Right atrium auricular region (tissue), 2 donors: ENCODE data around the gene FHL1. TPM values are rescaled to one million over a fixed set of nuclear protein-coding genes. Genes with fewer than 3 reads are reported as not detected.
"Not testable (repeated sequence)": the region's sequence is repeated elsewhere in the genome, so short reads cannot be mapped to it uniquely, and the experiment has no call there.

Source experiments
- DNase-seq: peaks from one replicate; pipeline ENCODE4 v3.0.0-alpha.2; 2019; ENCODE audit warnings: low spot score
- H3K27ac ChIP-seq, 2 donors: fragments of 200-600 bp; sonication (generic); 1 replicate in 1 of 2; 2 replicates in 1 of 2; pipeline ENCODE4 v1.5.1; 2016 to 2019
- H3K27me3 ChIP-seq, 2 donors: fragments of 200-600 bp; sonication (generic); one replicate each; pipeline versions ENCODE4 v1.5.1 to v1.6.0; 2017 to 2019
- H3K36me3 ChIP-seq: fragments of 200-600 bp; sonication (generic); one replicate; pipeline ENCODE4 v1.5.1; 2016
- H3K4me1 ChIP-seq, 2 donors: fragments of 200-600 bp; sonication (generic); one replicate each; pipeline versions ENCODE4 v1.5.1 to v1.6.0; 2017 to 2019
- H3K4me3 ChIP-seq, 2 donors: fragments of 200-600 bp; sonication (generic); 1 replicate in 1 of 2; 2 replicates in 1 of 2; pipeline ENCODE4 v1.5.1; 2017 to 2019; ENCODE audit warnings: mild to moderate bottlenecking in 1 of 2, moderate library complexity in 1 of 2
- H3K9me3 ChIP-seq, 2 donors: fragments of 200-600 bp; sonication (generic); one replicate each; pipeline ENCODE4 v1.5.1; 2019
- CTCF ChIP-seq, 2 donors: fragments of 200-600 bp; sonication (generic); IDR thresholded peaks; one replicate each; pipeline ENCODE4 v1.5.1; 2019; ENCODE audit warnings: antibody characterized with exemption in 2 of 2
- total RNA-seq, 2 donors: library from RNA; depleted of rRNA; stranded (reverse); fragments of >200 nt; gene quantifications; one replicate each; pipeline ENCODE4 v1.1.0, GENCODE V29; 2016

Gene FHL1
- total RNA-seq, 2 donors from 2014 or later, result 869 to 2,468 TPM

- DNase-seq, result no peak
- Histone ChIP-seq H3K4me3 (no peak overlapping the region), H3K9me3 (no peaks in the 10 kb centered on the region), H3K36me3 (peaks cover 10% of the 10 kb centered on the region), H3K27me3 (no peaks in the 10 kb centered on the region), H3K4me1 (no peaks in the 10 kb centered on the region), H3K27ac (no peak overlapping the region)
- TF ChIP-seq CTCF (IDR thresholded peaks at IDR 0.05), result no peak
Observed at GRCh38 chrX:136227948-136228838, 80.9 kb downstream of the FHL1 start.

GRCh38 chrX:136228839-136229207, 81.5 kb downstream of the FHL1 start:
- DNase-seq, result no peak
- H3K4me3 ChIP-seq, result no peak overlapping the region
- H3K27ac ChIP-seq, result no peak overlapping the region
- no peaks in the 10 kb centered on the region for H3K4me1 ChIP-seq
- TF ChIP-seq CTCF (IDR thresholded peaks at IDR 0.05), result no peak
- no peaks in the 10 kb centered on the region for H3K27me3 ChIP-seq
- no peaks in the 10 kb centered on the region for H3K9me3 ChIP-seq
- H3K36me3 ChIP-seq, result peaks cover 11% of the 10 kb centered on the region

- H3K36me3 ChIP-seq, result peaks cover 19% of the 10 kb centered on the region
Observed at GRCh38 chrX:136237074-136237473, 89.7 kb downstream of the FHL1 start.

GRCh38 chrX:136237849-136238248, 90.5 kb downstream of the FHL1 start:
- not testable (repeated sequence) for H3K9me3 ChIP-seq, H3K4me1 ChIP-seq, H3K27ac ChIP-seq, H3K4me3 ChIP-seq, H3K27me3 ChIP-seq, DNase-seq
- H3K36me3 ChIP-seq, result peaks cover 18% of the 10 kb centered on the region

More at GRCh38 chrX:136237074-136237473, 89.7 kb downstream of the FHL1 start:
- no peak for TF ChIP-seq CTCF (IDR thresholded peaks at IDR 0.05)
- Histone ChIP-seq H3K27ac (no peak overlapping the region), H3K27me3 (no peaks in the 10 kb centered on the region), H3K9me3 (no peaks in the 10 kb centered on the region), H3K4me3 (no peak overlapping the region), H3K4me1 (no peaks in the 10 kb centered on the region)
- no peak for DNase-seq

- no peaks in the 10 kb centered on the region for H3K4me1 ChIP-seq
- H3K27ac ChIP-seq, result no peak overlapping the region
- H3K4me3 ChIP-seq, result no peak overlapping the region
- DNase-seq, result no peak
- H3K27me3 ChIP-seq, result no peaks in the 10 kb centered on the region
- H3K9me3 ChIP-seq, result no peaks in the 10 kb centered on the region
- no peak for TF ChIP-seq CTCF (IDR thresholded peaks at IDR 0.05)
- peaks cover 8% of the 10 kb centered on the region for H3K36me3 ChIP-seq
Observed at GRCh38 chrX:136246201-136246600, 98.9 kb downstream of the FHL1 start.

- TF ChIP-seq CTCF (IDR thresholded peaks at IDR 0.05), result no peak
- Histone ChIP-seq H3K36me3 (no peaks in the 10 kb centered on the region), H3K27me3 (no peaks in the 10 kb centered on the region), H3K4me1 (no peaks in the 10 kb centered on the region), H3K27ac (peak overlapping the region; percentile 84 to 86), H3K9me3 (no peaks in the 10 kb centered on the region), H3K4me3 (peak overlapping the region; percentile 50 to 70)
- DNase-seq, result no peak
Observed at GRCh38 chrX:136250191-136251040, 103.1 kb downstream of the FHL1 start.
